AG08395 (cell line): Measurements from ENCODE around the gene LARP1B.
A peak's percentile ranks its signal among the peaks of the same experiment; 100 is the strongest.
"Not testable (repeated sequence)": the region's sequence is repeated elsewhere in the genome, so short reads cannot be mapped to it uniquely, and the experiment has no call there.

Experiments used
- DNase-seq: peaks from one replicate; pipeline ENCODE4 v3.0.0; 2012; ENCODE audit warnings: mixed read lengths, low spot score

LARP1B gene

GRCh38 chr4:128060699-128061565 lies at the start of gene LARP1B:
Gene LARP1B (plus strand): TSS chr4:128061312. CDS start chr4:128074952, 13,640 bp downstream.
- peak; percentile 98 for DNase-seq

GRCh38 chr4:128025319-128025718 lies 35.8 kb upstream of the LARP1B start:
- DNase-seq, result no peak

GRCh38 chr4:128029907-128030306 lies 31.2 kb upstream of the LARP1B start:
- DNase-seq, result no peak

- DNase-seq, result no peak
Observed at GRCh38 chr4:128031756-128032384, 29.2 kb upstream of the LARP1B start.

- no peak for DNase-seq
Observed at GRCh38 chr4:128039568-128039967, 21.5 kb upstream of the LARP1B start.

- DNase-seq, result not testable (repeated sequence)
Observed at GRCh38 chr4:128047019-128047418, 14.1 kb upstream of the LARP1B start.

GRCh38 chr4:128047514-128047913 lies 13.6 kb upstream of the LARP1B start:
- DNase-seq, result not testable (repeated sequence)

GRCh38 chr4:128051229-128051628 lies 9.9 kb upstream of the LARP1B start:
- DNase-seq, result not testable (repeated sequence)

GRCh38 chr4:128054907-128055306 lies 6.2 kb upstream of the LARP1B start:
- DNase-seq, result not testable (repeated sequence)

- DNase-seq, result not testable (repeated sequence)
Observed at GRCh38 chr4:128055441-128056206, 5.5 kb upstream of the LARP1B start.

GRCh38 chr4:128056396-128056795 lies 4.7 kb upstream of the LARP1B start:
- no peak for DNase-seq

- no peak for DNase-seq
Observed at GRCh38 chr4:128060121-128060698, 902 bp upstream of the LARP1B start.

GRCh38 chr4:128061566-128062536 lies 739 bp downstream of the LARP1B start:
- peak; percentile 28 for DNase-seq

GRCh38 chr4:128066453-128066820 lies 5.3 kb downstream of the LARP1B start:
- DNase-seq, result not testable (repeated sequence)

- no peak for DNase-seq
Observed at GRCh38 chr4:128068918-128069317, 7.8 kb downstream of the LARP1B start.

- no peak for DNase-seq
Observed at GRCh38 chr4:128076464-128076863, 15.4 kb downstream of the LARP1B start.

- not testable (repeated sequence) for DNase-seq
Observed at GRCh38 chr4:128095293-128095692, 34.2 kb downstream of the LARP1B start.

GRCh38 chr4:128107766-128108165 lies 46.7 kb downstream of the LARP1B start:
- DNase-seq, result no peak

- DNase-seq, result no peak
Observed at GRCh38 chr4:128123036-128123435, 61.9 kb downstream of the LARP1B start.

GRCh38 chr4:128130621-128131020 lies 69.5 kb downstream of the LARP1B start:
- no peak for DNase-seq

GRCh38 chr4:128134925-128135324 lies 73.8 kb downstream of the LARP1B start:
- no peak for DNase-seq
